Measurements from ENCODE around the gene ERCC6. TPM values are rescaled to one million over a fixed set of nuclear protein-coding genes. Genes with fewer than 3 reads are reported as not detected.
A peak's percentile ranks its signal among the peaks of the same experiment; 100 is the strongest.

Gene ERCC6
- total and polyA plus RNA-seq, 10 of the 15 experiments (the other 5 are each of a cell fraction or from before 2014, with no cell fraction given) = 4.3 to 15.6 (median 7.8) TPM

DNA sequence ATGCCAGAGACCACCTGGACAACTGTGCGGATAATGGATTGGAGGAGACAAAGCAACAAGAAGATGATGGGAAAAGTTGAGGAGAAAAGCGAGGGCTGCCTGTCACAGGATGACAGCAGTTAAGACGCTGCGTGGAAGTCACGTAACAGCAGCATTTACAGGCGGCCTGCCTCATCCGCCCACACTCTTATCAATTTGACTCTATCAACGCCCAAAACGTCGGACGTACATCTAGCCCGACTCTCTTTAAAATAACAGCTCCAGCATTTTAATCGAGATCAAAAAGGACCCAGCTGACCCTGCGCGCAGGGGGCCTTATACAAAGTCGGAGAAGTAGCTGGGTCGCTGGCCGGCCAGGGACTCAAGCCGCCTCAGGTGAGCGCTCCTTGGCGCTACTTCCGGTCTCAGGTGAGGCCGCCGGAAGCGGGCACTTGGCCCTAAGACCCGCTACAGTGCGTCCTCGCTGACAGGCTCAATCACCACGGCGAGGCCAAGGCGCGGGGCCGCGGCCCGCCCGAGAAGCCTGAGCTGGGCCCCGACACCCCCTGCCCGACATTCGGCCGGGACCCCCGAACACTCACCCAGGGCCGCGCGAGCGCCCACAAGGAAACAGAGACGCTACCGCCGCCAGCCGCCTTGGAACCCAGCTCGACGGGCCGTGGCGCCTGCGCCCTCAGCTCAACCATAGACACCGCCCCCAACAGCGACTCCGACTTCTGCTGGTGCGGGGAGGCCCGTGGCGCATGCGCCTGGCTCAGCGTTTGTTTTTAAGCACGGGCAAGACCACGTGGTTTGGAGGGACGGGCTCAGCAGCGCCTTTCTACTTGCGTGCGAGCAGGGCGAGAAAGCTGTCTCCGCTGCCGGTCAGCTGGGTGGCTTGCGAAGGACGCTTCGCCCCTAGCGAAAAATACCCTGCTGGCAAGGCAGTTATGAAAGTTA lies at the start of gene ERCC6 (continued):
- TF ChIP-seq, protein P1, sequence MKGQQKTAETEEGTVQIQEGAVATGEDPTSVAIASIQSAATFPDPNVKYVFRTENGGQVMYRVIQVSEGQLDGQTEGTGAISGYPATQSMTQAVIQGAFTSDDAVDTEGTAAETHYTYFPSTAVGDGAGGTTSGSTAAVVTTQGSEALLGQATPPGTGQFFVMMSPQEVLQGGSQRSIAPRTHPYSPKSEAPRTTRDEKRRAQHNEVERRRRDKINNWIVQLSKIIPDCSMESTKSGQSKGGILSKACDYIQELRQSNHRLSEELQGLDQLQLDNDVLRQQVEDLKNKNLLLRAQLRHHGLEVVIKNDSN (IDR thresholded peaks at IDR 0.05; ENCODE audit: borderline replicate concordance, extremely low read length, insufficient read depth, low read depth, low read length) = peak; percentile 85
- TF ChIP-seq, protein P2, sequence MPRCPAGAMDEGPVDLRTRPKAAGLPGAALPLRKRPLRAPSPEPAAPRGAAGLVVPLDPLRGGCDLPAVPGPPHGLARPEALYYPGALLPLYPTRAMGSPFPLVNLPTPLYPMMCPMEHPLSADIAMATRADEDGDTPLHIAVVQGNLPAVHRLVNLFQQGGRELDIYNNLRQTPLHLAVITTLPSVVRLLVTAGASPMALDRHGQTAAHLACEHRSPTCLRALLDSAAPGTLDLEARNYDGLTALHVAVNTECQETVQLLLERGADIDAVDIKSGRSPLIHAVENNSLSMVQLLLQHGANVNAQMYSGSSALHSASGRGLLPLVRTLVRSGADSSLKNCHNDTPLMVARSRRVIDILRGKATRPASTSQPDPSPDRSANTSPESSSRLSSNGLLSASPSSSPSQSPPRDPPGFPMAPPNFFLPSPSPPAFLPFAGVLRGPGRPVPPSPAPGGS (IDR thresholded peaks at IDR 0.05; ENCODE audit: borderline replicate concordance, insufficient read depth, low read depth, low read length, poor library complexity, severe bottlenecking) = no peak
- TF ChIP-seq RFX5 (IDR thresholded peaks at IDR 0.05; ENCODE audit: low read depth, low read length) = no peak
- peak; percentile 82; the same call in 1 of the 2 replicates for TF ChIP-seq ZNF217 (IDR thresholded peaks at IDR 0.05)
- TF ChIP-seq MXI1 (IDR thresholded peaks at IDR 0.05; ENCODE audit: low read depth, low read length) = peak; percentile 89
- TF ChIP-seq, protein P3, sequence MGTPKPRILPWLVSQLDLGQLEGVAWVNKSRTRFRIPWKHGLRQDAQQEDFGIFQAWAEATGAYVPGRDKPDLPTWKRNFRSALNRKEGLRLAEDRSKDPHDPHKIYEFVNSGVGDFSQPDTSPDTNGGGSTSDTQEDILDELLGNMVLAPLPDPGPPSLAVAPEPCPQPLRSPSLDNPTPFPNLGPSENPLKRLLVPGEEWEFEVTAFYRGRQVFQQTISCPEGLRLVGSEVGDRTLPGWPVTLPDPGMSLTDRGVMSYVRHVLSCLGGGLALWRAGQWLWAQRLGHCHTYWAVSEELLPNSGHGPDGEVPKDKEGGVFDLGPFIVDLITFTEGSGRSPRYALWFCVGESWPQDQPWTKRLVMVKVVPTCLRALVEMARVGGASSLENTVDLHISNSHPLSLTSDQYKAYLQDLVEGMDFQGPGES (IDR thresholded peaks at IDR 0.05) = no peak
- TF ChIP-seq, protein P4, sequence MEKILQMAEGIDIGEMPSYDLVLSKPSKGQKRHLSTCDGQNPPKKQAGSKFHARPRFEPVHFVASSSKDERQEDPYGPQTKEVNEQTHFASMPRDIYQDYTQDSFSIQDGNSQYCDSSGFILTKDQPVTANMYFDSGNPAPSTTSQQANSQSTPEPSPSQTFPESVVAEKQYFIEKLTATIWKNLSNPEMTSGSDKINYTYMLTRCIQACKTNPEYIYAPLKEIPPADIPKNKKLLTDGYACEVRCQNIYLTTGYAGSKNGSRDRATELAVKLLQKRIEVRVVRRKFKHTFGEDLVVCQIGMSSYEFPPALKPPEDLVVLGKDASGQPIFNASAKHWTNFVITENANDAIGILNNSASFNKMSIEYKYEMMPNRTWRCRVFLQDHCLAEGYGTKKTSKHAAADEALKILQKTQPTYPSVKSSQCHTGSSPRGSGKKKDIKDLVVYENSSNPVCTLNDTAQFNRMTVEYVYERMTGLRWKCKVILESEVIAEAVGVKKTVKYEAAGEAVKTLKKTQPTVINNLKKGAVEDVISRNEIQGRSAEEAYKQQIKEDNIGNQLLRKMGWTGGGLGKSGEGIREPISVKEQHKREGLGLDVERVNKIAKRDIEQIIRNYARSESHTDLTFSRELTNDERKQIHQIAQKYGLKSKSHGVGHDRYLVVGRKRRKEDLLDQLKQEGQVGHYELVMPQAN (conservative IDR thresholded peaks at IDR 0.05) = peak; percentile 69
- TF ChIP-seq FOS (IDR thresholded peaks at IDR 0.05; ENCODE audit: borderline replicate concordance, extremely low read depth, insufficient read length) = no peak
- TF ChIP-seq NR2C1 (IDR thresholded peaks at IDR 0.05) = peak; percentile 9; the same call in 1 of the 2 replicates
- 0 out of 2 replicates have a peak, but pooled peaks have one; percentile 61 for TF ChIP-seq CBX5 (IDR thresholded peaks at IDR 0.05; ENCODE audit: low read depth)
- TF ChIP-seq, protein P5, sequence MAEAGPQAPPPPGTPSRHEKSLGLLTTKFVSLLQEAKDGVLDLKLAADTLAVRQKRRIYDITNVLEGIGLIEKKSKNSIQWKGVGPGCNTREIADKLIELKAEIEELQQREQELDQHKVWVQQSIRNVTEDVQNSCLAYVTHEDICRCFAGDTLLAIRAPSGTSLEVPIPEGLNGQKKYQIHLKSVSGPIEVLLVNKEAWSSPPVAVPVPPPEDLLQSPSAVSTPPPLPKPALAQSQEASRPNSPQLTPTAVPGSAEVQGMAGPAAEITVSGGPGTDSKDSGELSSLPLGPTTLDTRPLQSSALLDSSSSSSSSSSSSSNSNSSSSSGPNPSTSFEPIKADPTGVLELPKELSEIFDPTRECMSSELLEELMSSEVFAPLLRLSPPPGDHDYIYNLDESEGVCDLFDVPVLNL (IDR thresholded peaks at IDR 0.05; ENCODE audit: low read depth, low read length) = no peak
- TF ChIP-seq JUNB (IDR thresholded peaks at IDR 0.05) = no peak
- TF ChIP-seq TBL1XR1 (IDR thresholded peaks at IDR 0.05; ENCODE audit: low read depth, low read length) = peak; percentile 14; the same call in 1 of the 2 replicates
- TF ChIP-seq ZNF207 (IDR thresholded peaks at IDR 0.05; ENCODE audit: borderline replicate concordance) = no peak; the same call in 1 of the 2 replicates
- TF ChIP-seq NR2F1 (conservative IDR thresholded peaks at IDR 0.05) = peak; percentile 68; the same call in 1 of the 2 replicates
- no peak for TF ChIP-seq RBBP5 (conservative IDR thresholded peaks at IDR 0.05)
- no peak for TF ChIP-seq EZH2 (IDR thresholded peaks at IDR 0.05; ENCODE audit: borderline replicate concordance, control insufficient read depth, low read depth, low read length)
- no peak; the same call in 1 of the 2 replicates for TF ChIP-seq IRF4 (IDR thresholded peaks at IDR 0.05; ENCODE audit: low read depth, low read length)
- no peak; the same call in none of the 2 replicates for TF ChIP-seq LARP7 (IDR thresholded peaks at IDR 0.05)
- TF ChIP-seq ZSCAN29 (IDR thresholded peaks at IDR 0.05) = no peak

Measured in GM12878 (cell line).